ENCODE measurements around the gene LRP2BP.
"Not testable (repeated sequence)": the region's sequence is repeated elsewhere in the genome, so short reads cannot be mapped to it uniquely, and the experiment has no call there.

LRP2BP gene

DNA sequence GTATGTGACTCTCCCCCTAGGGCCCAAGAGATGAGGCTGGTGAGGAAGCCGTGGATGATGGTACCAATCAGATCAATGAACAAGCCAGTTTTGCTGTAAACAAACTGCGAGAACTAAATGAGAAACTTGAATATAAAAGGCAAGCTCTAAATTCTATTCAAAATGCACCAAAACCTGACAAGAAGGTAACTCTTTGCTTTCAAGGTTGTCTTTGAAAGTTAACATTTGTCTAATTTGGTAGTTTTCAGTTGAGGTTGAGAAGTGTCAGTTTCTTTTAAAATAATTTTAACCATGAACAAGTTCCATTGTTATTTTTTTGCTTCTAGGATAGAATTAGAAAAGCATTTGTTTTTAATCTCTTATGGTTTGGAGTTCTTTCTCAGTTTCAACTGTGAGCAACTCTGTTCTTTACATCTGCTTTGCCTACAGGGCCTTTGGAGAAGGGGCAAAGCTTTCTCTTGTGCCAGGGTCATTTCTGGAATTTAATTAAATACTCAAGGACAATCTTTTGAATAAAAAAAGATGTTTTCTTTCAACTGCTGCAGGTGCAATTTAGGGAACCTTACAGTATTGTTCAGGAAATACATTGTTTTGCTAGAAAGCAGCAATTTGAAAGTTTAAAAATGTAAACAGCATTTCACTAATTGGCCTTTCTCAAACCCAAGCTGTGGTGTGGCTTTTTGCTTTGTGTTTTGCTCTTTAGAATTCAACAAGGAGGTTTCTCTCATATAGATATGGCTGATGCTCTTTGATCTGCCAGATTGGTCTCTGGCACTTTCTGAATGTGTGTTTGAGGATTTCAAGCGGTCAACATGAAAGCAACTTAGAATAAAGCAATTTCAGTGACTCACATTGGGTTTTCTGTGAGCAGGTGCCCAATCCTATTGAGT is 62.9 kb downstream of the LRP2BP start:
- H3K27ac Mint-ChIP-seq = peak overlapping the region; percentile 11
- no peak overlapping the region for H3K4me3 Mint-ChIP-seq
- H3K4me1 Mint-ChIP-seq = peaks cover 29% of the 10 kb centered on the region
- peaks cover 28% of the 10 kb centered on the region for H3K36me3 Mint-ChIP-seq
- DNase-seq (ENCODE audit: low spot score in 2 of 2) (no peak), ATAC-seq (peak; percentile 82)
- H3K9me3 Mint-ChIP-seq = no peaks in the 10 kb centered on the region

GRCh38 chr4:185329879-185330510 is 65.7 kb downstream of the LRP2BP start:
- Mint-ChIP-seq H3K36me3 (peaks cover 22% of the 10 kb centered on the region), H3K4me1 (peaks cover 29% of the 10 kb centered on the region)
- H3K27ac Mint-ChIP-seq; DNase-seq (ENCODE audit: low spot score in 2 of 2); ATAC-seq; H3K4me3 Mint-ChIP-seq; H3K9me3 Mint-ChIP-seq: not testable (repeated sequence)

DNA sequence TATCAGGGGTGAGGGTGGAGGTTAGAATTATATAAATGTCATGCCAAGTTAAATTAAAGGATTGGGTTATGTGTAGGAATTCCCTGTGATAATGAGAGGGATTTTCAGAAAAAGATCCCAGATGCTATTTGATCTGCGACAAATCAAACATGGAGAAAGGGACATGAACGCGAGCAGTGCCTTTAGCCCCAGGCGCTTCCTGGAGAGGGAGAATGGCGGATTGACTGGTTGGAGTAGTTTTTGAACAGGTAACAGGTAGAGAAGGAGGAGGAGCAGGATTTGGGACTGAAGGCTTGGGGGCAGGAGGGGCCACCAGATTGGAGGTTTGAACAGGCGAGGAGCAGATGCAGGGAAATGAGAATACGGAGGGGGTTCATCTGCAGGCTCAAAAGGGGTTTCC is 67.1 kb downstream of the LRP2BP start:
- no peaks in the 10 kb centered on the region for H3K9me3 Mint-ChIP-seq
- H3K4me3 Mint-ChIP-seq = no peak overlapping the region
- H3K27ac Mint-ChIP-seq = no peak overlapping the region
- peaks cover 27% of the 10 kb centered on the region for H3K4me1 Mint-ChIP-seq
- no peak for DNase-seq (ENCODE audit: low spot score in 2 of 2)
- no peak for ATAC-seq
- peaks cover 32% of the 10 kb centered on the region for H3K36me3 Mint-ChIP-seq

DNA sequence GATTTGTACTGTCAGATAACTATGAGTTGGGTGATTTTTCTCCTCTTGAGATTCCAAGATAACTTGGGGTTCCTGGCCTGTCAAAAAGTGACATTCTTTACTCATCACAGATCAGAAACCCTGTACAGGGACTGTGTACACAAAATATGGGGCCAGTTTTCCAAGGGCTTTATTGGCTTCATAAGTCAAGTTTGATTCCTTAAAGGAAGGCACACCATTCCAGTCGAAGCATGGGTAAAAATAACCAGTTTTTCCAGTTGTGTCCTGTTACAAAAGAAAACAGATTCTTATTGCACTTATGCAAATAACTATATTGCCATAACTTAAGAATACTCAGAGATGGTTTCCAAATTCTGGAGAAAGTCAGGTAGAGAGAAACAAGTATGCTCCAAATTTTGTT is 70.0 kb downstream of the LRP2BP start:
- not testable (repeated sequence) for ATAC-seq; H3K27ac Mint-ChIP-seq; H3K4me3 Mint-ChIP-seq; DNase-seq (ENCODE audit: low spot score in 2 of 2); H3K9me3 Mint-ChIP-seq
- H3K4me1 Mint-ChIP-seq = peaks cover 19% of the 10 kb centered on the region
- peaks cover 37% of the 10 kb centered on the region for H3K36me3 Mint-ChIP-seq

DNA sequence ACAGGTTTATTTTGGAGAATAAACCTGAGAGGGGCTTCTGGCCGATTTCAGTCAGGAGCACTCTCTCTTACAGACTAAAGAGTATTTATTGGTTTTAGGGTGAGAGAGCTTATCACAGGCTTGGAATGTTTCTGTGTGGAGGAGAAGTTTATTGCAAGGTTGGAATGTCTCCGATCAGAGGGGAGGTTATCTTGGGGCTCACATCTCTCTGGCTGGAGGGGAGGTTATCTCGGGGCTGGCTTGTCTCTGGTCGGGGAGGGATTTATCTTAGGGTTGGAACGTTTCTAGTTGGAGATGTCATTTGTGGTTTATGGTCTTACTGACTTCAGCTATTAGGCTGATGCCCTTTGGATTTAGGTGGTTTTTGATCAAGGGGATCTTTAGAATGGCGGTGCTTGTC is 71.4 kb downstream of the LRP2BP start:
- not testable (repeated sequence) for H3K27ac Mint-ChIP-seq; H3K4me3 Mint-ChIP-seq; ATAC-seq; H3K4me1 Mint-ChIP-seq; DNase-seq (ENCODE audit: low spot score in 2 of 2); H3K9me3 Mint-ChIP-seq
- H3K36me3 Mint-ChIP-seq = peaks cover 30% of the 10 kb centered on the region

DNA sequence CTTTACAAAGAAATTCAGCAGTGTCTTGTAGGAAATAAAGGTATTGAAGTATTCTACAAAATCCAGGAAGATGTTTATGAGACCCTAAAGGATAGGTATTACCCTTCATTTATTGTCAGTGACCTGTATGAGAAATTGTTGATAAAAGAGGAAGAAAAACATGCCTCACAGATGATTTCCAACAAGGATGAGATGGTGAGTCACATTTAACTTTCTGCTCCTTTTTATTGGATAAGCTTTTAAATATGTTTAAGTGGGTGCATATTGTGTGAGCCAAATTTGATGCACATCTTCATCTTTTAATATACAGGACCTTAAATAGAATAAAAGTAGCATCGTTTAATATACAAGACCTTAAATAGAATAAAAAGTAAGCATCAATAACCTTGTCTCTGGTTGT is 72.1 kb downstream of the LRP2BP start:
- peaks cover 5% of the 10 kb centered on the region for H3K4me1 Mint-ChIP-seq
- no peaks in the 10 kb centered on the region for H3K9me3 Mint-ChIP-seq
- no peak for ATAC-seq
- H3K36me3 Mint-ChIP-seq = peaks cover 29% of the 10 kb centered on the region
- no peak overlapping the region for H3K27ac Mint-ChIP-seq
- no peak overlapping the region for H3K4me3 Mint-ChIP-seq
- DNase-seq (ENCODE audit: low spot score in 2 of 2) = no peak

GRCh38 chr4:185322803-185323202 is 72.9 kb downstream of the LRP2BP start:
- H3K36me3 Mint-ChIP-seq = peaks cover 32% of the 10 kb centered on the region
- no peak for ATAC-seq
- DNase-seq (ENCODE audit: low spot score in 2 of 2) = no peak
- H3K9me3 Mint-ChIP-seq = no peaks in the 10 kb centered on the region
- H3K4me3 Mint-ChIP-seq = no peak overlapping the region
- H3K4me1 Mint-ChIP-seq = peaks cover 6% of the 10 kb centered on the region
- H3K27ac Mint-ChIP-seq = no peak overlapping the region

GRCh38 chr4:185318679-185319078 is 77.0 kb downstream of the LRP2BP start:
- Mint-ChIP-seq H3K27ac (no peak overlapping the region), H3K36me3 (peaks cover 60% of the 10 kb centered on the region), H3K4me1 (peaks cover 6% of the 10 kb centered on the region)

DNA sequence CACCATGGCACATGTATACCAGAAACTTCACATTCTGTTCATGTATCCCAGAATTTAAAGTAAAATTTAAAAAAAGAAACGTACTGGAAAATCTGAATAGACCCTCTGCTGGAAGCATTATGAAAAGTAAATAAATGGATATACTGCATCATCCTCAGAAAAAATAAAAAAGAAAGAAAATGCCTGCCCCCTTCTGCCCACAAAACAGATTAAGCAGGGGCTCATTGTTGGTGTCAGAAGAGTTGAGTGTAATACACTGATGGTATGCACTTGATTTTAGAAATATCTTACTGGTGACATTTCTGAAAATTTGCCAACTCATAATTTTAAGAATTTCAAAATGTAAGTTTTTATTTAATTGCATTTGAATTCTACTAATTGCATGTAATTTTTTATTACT is 77.8 kb downstream of the LRP2BP start:
- Mint-ChIP-seq H3K36me3 (peaks cover 67% of the 10 kb centered on the region), H3K4me3 (no peak overlapping the region), H3K4me1 (peaks cover 6% of the 10 kb centered on the region), H3K9me3 (peaks cover 3% of the 10 kb centered on the region), H3K27ac (no peak overlapping the region)
- no peak for DNase-seq (ENCODE audit: low spot score in 2 of 2)
- ATAC-seq = no peak

More at GRCh38 chr4:185318679-185319078, 77.0 kb downstream of the LRP2BP start:
- H3K4me3 Mint-ChIP-seq = no peak overlapping the region
- no peak for ATAC-seq
- DNase-seq (ENCODE audit: low spot score in 2 of 2) = no peak
- H3K9me3 Mint-ChIP-seq = peaks cover 3% of the 10 kb centered on the region

DNA sequence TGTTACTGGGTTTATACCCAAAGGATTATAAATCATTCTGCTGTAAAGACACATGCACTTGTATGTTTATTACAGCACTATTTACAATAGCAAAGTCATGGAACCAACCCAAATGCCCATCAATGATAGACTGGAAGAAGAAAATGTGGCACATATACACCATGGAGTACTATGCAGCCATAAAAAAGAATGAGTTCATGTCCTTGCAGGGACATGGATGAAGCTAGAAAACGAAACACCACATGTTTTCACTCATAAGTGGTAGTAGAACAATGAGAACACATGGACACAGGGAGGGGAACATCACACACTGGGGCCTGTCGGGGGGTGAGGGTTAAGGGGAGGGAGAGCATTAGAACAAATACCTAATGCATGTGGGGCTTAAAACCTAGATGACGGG is 78.3 kb downstream of the LRP2BP start:
- not testable (repeated sequence) for H3K4me1 Mint-ChIP-seq; DNase-seq (ENCODE audit: low spot score in 2 of 2); H3K9me3 Mint-ChIP-seq; H3K4me3 Mint-ChIP-seq; H3K27ac Mint-ChIP-seq; ATAC-seq
- H3K36me3 Mint-ChIP-seq = peaks cover 72% of the 10 kb centered on the region
